GM21786 (cell line): ENCODE measurements around the gene RAPGEF2.
"Not testable (repeated sequence)": the region's sequence is repeated elsewhere in the genome, so short reads cannot be mapped to it uniquely, and the experiment has no call there.

ENCODE experiments used
- ATAC-seq: cut with Tn5 transposase; IDR thresholded peaks from one replicate; pipeline ENCODE4 v1.9.1; 2021; ENCODE audit not compliant: unreplicated experiment

RAPGEF2 gene

GRCh38 chr4:159352609-159353008 lies 249.7 kb downstream of the RAPGEF2 start:
- ATAC-seq, result no peak

- no peak for ATAC-seq
Observed at GRCh38 chr4:159353422-159354116, 250.7 kb downstream of the RAPGEF2 start.

- ATAC-seq, result no peak
Observed at GRCh38 chr4:159355466-159355865, 252.6 kb downstream of the RAPGEF2 start.

- no peak for ATAC-seq
Observed at GRCh38 chr4:159357350-159357749, 254.5 kb downstream of the RAPGEF2 start.

DNA sequence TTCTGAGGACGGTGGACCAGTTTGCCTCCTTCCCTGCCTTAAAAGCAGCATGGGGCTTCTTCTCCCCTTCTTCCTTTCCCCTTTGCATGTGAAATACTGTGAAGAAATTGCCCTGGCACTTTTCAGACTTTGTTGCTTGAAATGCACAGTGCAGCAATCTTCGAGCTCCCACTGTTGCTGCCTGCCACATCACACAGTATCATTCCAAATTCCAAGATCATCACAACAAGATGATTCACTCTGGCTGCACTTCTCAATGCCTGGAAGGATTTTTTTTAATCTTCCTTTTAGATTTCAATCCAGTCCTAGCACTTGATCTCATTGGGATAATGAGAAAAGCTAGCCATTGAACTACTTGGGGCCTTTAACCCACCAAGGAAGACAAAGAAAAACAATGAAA lies 255.3 kb downstream of the RAPGEF2 start:
- ATAC-seq, result no peak

GRCh38 chr4:159360549-159360948 lies 257.7 kb downstream of the RAPGEF2 start:
- no peak for ATAC-seq

DNA sequence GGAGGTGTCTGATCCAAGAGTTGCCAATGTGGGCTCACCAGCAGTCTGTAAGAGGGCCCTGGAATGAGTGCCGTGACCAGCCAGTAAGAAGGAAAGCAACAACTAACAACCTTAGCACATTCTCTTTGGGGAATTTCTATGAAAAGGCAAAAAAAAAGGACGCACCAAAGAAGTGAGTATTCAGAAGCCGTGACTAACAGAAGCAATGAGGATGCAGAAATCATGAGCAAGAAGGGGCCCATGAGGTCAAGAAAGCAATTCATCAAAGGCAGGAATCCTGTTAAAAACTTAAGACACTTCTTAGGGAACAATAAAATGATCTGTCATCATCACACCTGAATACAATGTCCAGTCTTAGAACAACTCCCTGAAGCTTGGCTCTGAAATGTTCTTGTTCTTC lies 260.5 kb downstream of the RAPGEF2 start:
- ATAC-seq, result no peak

- ATAC-seq, result no peak
Observed at GRCh38 chr4:159366966-159367780, 264.3 kb downstream of the RAPGEF2 start.

- peak; percentile 84 for ATAC-seq
Observed at GRCh38 chr4:159367781-159368080, 264.9 kb downstream of the RAPGEF2 start.

GRCh38 chr4:159368320-159368719 lies 265.4 kb downstream of the RAPGEF2 start:
- ATAC-seq, result no peak

DNA sequence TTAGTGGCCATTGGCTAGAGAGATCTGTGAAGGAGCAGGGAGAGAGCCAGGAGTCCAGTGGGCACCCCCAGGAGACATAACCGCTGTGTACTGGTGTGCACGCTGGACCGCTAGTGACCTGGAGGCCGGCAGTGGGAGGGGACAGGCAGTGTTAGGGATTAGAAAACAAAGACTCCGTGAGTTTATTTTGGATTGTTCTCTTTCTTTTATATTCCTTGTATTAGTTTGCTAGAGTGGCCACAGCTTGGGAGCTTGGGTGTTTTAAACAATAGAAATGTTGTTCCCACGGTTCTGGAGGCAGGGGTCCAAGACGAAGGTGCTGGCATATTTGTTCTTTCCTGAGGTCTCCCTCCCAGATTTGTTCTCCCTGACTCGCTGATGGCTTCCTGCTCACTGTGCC lies 266.4 kb downstream of the RAPGEF2 start:
- no peak for ATAC-seq

- no peak for ATAC-seq
Observed at GRCh38 chr4:159370286-159370685, 267.4 kb downstream of the RAPGEF2 start.

DNA sequence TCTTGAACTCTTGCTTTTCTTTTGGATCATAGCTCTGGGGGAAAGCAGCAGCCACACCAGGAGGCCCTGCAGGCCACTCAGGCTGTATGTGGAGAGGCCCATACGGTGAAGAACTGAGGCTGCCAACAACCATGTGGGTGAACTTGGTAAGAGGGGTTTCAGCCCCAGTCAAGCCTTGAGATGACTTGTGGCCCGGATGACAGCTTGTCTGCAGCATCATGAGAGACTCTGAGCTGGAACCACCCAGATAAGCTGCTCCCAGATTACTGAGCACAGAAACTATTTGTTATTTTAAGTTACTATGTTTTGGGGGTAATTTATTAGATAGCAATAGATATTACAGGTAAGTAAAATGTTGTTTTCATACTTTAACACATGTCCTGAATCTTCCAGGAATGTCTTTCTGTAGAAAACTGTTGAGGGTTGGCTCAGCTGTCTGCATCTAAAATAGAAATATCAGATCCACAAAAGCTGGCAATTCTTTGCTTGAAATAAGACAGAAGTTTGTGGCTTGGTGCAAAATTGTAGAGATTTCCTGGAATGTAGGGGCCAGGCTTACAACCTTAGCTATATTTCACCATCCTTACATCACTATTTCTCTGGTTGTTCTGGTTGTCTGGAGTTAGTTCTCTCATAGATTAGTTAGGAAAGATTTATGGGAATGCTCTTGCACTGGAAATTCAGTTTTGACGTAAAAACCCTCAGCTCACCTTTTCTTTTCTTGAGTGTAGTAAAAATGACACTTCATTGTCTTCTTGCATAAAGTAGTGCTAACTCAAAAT lies 272.1 kb downstream of the RAPGEF2 start:
- ATAC-seq, result no peak

- no peak for ATAC-seq
Observed at GRCh38 chr4:159376289-159376688, 273.4 kb downstream of the RAPGEF2 start.

GRCh38 chr4:159378056-159378616 lies 275.3 kb downstream of the RAPGEF2 start:
- ATAC-seq, result no peak

DNA sequence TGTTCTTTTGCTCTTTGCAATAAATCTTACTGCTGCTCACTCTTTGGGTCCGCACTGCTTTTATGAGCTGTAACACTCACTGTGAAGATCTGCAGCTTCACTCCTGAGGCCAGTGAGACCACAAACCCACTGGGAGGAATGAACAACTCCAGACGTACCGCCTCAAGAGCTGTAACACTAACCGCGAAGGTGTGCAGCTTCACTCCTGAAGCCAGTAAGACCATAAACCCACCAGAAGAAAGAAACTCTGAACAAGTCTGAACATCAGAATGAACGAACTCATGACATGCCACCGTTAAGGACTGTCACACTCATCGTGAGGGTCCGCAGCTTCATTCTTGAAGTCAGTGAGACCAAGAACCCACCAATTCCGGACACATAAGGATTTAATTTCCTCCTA lies 276.2 kb downstream of the RAPGEF2 start:
- not testable (repeated sequence) for ATAC-seq

GRCh38 chr4:159379836-159380235 lies 277.0 kb downstream of the RAPGEF2 start:
- ATAC-seq, result no peak

DNA sequence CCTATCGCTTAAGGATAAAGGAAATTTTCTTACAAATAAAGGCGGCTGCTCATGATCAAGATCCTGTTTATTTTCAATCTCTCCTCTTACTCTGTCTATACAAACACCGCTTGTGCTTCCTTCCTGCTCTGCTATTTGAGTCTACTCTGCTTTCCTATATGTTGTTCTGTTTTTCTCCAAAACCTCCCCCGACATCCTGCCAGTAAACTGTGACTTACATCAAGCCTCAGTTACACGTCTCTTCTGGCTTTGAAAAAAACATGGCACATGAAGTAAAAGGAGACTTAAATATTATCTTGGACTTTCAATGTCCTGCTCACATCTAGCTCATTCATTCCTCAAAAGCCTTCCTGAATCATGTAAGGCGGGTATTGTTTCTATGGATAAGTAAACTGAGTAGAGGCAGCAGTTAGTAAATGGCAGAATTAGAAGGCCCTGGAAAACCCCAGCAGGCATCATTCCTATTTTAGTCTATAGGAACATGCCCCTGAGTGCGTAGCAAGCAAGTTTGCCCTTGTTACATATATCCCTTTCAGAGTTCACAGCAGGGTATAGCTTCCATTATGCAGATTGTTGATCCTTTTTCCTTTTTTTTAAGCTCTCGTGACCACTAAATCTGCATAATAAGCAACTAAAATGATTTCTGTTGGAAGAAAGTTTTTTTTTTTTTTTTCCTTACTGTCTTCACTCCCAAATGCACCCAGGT lies 280.1 kb downstream of the RAPGEF2 start:
- no peak for ATAC-seq

DNA sequence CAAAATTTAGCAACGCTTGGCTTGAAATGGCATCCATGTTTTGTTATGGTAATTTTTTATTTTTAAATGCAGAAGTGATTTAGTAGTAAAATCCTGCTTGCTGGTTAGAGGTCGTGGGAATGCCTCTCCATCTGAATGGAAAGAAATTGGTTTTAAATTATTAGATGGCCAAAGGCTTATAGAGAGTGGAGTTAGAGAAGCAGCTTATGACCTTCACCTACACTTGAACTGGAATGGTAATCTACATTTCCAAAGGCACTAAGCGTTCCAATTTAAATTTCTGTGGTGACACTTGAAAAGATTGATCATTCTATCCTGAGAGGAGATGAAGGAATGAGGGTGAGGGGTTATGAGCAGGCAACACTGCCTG lies 280.7 kb downstream of the RAPGEF2 start:
- ATAC-seq, result no peak

DNA sequence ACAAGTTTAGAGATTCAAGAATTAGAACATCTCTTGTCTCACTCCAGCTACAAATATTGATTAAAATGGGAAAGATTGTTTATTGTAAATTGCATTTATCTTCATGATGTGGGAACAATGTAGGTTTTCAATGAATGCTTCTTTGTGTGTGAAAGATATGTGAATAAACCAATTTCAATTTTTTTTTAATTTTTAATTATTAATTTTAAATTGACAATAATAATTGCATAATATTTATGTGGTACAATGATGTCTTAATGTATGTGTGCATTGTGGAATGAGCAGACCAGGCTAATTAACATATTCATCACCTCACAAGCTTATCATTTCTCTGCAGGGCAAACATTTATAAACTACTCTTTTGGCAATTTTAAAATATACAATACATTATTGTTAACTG lies 281.1 kb downstream of the RAPGEF2 start:
- no peak for ATAC-seq

DNA sequence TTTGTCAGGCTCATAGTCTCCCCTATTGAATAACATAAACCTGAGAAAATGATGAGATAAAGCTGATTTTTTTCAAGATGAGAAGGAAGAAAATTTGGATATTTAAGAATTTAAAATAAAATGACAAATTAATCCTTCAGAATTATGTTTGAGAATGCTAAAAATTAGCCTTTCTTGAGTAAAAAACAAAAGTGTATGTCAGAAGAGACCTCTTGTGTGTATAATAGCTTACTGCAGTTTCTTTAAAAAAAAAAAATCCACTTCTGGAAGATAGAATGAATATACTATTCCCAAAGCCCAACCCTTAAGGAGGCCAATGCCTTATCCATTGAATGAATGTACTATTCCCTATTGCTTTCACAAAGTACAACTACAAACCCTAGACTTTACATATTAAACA lies 281.8 kb downstream of the RAPGEF2 start:
- no peak for ATAC-seq
